IPS-NIHi7 (cell line): Measurements from ENCODE around the gene CCDC201.
"Not testable (repeated sequence)": the region's sequence is repeated elsewhere in the genome, so short reads cannot be mapped to it uniquely, and the experiment has no call there.

Experiments used
- DNase-seq: peaks from one replicate; pipeline ENCODE4 v3.0.0; 2012; ENCODE audit warnings: mixed read lengths; ENCODE audit errors: extremely low spot score

The CCDC201 gene

DNA sequence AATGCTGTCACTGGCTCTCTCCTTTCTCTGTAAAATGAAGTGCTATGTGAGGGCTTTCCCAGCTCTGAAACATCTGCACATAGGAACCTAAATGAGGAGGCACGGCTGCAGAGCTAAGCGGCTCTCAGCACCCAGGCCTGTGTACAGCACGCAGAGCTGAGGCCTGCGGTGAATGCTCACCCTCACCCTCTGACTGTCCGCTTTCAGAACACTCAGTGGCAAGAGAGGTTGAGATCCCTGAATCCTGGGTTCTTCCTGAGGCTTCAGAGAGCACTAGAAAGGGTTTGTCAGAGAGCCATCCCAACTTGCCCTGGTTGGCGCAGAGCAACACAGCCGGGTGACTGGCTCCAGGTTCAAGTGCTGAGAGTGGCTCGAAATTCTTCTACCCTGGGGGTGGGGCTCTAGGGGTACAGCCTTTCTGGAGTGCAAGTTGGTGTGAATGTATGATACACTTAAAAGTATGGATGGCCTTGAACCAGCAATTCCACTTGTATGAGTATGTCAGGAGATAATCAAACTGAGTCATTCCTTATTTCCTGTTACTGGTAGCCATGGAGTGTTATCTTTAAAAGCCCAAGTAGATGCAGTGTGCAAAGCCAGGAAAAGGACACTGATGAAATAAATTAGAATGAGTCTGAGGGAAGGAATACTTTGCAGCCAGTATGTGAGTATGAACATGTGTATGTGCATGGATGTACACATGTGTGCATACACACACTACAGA lies 1.7 kb upstream of the CCDC201 start:
- DNase-seq = no peak

DNA sequence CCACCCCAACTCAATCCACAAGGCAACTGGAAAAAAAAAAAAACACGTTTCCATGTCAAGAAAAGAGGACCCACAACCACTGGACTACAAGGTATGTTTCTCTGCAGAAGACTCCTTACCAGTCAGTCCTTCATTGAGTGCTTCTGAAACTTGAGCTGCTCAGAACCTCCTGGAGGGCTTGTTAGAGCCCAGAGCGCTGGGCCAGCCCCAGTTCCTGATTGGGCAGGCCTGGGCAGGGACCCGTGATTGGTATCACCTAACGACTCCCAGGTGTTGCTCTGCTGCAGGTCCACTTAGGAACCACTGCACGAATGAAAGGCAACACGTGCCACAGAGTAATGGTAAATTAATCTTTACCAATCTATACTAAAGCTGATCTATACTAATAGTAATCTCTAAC lies 473 bp upstream of the CCDC201 start:
- no peak for DNase-seq

DNA sequence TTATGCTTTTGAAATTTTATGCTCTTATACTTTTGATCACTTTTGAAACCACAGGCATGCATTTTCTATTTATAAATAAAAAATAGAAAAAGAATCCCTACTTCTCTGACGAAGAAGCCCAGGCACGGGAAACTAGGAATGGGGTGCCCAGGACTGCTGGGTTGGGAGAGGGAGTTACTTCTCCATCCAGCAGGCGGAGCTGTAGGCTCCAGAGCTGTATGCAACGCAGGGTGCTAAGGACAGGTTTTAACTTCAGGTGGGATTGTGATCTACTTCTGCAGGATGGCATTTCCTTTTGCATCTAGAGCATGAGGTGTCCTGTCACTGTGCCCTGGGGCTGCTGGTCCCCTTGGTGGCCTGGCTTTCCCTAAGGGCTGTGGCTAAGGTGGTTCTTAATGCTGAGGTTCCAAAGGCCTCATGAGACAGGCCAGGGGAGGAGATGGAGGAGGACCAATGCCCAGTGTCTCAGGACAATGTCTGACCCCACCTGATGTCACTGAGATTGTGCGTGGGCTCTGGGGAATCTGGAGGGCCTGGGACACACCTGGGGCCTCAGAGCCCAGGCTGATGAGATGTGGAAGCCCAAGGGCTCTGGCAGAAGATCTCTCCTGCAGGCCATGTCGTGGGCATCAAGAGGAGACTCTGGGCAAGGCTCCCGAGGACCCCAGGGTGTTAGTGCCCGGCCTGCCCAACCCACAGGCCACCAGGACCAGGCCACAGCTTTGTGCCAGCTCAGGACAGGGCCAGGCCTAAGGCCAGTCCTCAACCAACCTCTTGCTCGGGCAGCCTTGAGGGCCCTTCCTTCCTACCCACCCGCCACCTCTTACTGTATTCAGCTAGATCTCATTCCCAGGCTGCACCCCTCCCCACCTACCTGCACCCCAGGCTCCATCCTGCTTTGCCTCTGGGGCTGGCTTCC lies 507 bp downstream of the CCDC201 start:
- peak; percentile 79 for DNase-seq

DNA sequence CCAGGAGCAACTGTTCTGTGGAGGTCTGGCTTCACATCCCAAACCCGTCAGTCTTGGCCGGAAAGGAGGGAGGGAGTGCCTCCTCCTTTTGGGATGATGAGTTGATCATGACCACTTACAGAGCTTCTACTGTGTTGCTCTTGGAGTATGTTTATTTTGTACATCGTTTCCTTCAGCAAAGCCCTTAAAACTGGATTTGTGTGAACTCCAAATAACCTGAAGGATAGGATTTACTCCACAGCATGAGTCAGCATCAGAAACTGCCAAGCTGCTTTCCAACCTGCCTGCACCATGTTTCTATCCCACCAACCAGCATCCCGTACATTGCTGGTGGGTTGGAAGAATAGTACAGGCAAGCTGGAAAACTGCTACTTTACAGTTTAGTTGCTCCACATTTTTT lies 3.5 kb downstream of the CCDC201 start:
- no peak for DNase-seq

DNA sequence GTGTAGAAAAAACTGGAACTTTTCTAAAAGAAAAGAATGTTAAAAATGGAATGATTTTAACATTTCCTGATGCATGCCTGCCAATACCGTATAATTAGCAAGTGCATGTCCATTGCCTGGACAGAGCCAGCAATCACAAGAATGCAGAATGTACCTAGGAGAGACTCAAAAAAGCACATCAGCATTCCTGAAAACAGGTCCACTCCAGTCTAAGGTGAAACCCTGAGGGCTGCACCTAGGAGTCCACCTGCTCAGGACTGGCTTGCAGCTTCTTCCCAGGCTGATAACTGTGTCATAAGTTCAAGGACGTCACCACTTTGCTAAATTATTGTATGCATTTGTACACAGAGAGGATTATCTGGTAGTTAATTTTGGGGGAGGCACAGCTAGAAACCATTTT lies 5.4 kb downstream of the CCDC201 start:
- DNase-seq = no peak

DNA sequence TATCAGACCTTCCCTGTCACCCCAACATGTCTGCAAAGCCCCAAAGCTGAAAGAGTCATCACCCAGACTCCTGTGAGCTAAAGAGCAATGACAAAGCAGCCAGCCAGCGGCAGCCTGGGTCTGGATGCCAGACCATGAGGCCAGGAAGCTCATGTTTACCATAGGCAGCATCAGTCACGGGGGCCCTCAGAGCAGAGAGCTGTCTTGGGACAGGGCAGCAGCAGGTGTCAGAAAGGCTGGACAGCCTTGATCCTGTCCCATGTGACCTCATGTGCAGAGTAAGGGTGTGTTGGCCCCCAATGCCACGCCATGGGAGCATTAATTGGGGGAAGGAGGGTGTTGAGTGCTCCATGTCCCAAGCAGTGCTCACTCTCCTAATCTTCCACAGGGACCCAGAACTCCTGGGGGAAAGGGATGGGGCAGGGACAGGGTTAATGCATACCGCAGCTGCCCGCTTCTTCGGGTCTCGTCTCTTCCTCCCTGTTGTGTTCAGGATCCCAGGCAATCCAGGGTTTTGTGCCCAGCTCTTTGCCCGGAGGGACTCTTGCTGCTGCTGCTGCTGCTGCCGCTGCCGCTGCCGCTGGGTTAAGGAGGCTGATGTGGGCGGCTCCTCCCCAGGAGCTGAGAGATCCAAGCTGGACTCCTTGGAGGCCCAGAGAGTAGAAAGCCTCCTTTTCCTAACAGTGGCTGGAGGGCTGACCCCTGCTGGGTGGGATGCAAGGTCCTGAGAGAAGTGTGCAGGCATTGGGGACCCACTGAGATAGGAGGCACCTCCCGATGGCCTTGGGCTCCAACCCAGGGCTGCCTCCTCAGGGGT lies 7.1 kb downstream of the CCDC201 start:
- DNase-seq = no peak

DNA sequence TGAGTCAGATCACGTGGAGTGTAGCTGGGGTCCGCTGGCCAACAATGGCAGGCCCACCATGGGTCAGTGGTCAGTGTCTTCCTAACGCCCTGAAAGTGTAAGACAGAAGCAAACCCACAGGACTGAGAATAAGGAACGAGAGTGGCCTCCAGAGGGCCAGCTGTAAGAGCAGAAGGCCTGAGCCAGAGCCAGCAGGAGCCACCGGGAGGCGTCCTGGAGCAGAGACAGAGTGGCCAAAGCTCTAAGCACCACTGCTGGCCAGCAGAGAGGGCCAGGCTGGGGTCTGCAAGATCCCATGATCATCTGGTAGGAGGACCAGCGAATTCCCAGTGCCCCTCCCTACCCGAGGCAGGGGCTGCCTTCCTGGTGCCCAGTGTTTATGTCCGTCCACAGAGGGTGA lies 9.2 kb downstream of the CCDC201 start:
- peak; percentile 78 for DNase-seq

DNA sequence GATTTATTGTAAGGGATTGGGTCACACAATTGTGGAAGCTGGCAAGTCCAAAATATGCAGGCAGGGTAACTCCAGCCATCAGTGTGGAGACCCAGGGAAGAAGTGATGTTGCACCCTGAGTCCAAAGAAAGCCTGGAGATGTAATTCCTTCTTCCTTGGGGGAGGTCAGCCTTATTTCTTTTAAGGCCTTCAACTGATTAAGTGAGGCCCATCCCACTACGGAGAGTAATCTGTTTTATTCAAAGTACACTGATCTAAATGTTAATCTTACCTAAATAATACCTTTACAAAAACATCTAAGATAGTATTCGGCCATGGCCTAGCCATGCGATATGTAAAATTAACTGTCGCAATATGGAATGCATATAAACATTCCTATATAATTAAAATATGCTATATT lies 16.0 kb downstream of the CCDC201 start:
- DNase-seq = not testable (repeated sequence)

DNA sequence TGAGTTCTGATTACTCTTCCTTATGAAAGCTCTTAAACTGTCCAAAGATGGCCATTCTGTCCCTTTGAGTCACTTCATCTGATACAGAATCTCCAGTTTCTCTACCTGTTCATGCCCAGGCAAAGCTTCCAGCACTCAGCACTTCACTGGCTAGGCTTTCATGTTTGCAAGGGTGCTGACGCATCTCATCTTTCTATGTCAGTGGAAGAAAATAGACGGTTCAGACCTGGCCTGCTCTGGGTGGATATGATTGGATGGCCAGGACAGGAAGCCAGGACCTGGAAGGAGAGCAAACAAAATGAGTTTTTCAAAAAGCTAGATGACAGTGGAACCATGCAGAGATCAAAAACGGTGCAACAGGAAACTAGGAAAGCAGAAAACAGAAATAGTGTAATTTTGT lies 17.2 kb downstream of the CCDC201 start:
- DNase-seq = not testable (repeated sequence)

DNA sequence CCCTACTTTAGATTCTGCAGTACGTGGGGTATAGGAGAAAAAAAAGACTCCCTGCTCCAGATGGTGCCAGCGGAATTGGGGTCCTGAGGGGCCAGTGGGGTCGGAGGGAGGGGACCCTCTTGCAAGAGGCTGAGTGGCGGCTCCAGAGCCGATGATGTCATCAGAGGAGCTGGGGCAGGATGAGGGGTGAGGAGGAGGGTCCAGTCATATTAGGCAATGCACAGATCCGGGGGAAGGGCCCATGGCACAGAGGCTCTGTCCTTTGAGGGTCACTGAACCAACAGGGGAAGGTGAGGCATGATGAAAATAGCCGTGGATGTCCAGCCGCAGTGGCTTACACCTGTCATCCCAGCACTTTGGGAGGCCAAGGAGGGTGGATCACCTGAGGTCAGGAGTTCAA lies 19.4 kb downstream of the CCDC201 start:
- DNase-seq = not testable (repeated sequence)

DNA sequence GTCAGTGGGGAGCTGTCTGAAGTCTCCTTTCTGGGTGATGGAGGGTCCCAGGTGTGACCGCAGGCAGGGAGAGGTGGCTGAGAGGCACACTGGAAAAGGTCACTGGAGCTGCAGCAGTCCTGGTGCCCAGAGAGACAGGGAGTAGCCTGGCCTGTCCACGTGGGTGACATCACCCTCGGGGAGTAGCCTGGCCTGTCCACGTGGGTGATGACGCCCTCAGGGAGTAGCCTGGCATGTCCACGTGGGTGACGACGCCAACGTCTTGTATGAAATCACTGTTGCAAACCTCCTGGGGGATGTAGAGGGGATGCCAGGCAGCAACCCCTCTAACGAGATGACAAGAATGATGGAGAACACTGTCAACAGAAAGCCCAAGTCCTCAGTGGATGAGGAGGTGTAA lies 19.9 kb downstream of the CCDC201 start:
- not testable (repeated sequence) for DNase-seq

DNA sequence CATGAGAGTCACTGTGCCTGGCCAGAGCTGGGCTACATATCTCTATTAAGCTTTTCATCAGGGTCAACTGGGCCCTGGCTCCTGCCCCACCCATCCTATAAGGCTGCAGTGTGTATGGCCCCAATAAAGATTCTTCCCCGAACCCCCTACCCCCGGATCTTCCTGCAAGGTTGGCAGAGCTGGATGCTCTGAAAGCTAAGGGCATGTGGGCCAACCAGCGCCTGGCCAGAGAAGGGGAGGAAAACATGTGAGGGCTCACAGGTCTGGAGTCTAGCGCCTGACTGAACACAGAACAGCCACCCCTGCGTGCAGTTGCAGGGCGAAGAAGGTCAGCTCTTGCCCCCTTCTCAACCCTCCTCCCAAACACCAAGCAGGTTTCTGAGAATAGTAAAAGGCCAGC lies 24.1 kb downstream of the CCDC201 start:
- DNase-seq = not testable (repeated sequence)

DNA sequence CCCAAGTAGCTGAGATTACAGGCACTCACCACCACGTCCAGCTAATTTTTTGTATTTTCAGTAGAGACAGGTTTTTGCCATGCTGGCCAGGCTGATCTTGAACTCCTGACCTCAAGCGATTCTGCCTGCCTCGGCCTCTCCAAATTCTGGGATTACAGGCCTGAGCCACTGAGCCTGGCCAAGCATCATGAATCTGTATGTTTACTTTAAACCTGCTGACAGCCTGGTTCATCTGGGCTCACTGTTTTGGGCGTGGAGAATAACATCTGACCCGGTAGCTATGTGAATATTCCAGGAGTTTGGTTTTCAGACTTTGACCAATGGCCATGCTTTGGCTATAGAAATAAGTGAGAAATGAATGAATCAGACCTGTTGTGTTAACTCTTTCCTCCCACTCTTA lies 26.3 kb downstream of the CCDC201 start:
- not testable (repeated sequence) for DNase-seq

DNA sequence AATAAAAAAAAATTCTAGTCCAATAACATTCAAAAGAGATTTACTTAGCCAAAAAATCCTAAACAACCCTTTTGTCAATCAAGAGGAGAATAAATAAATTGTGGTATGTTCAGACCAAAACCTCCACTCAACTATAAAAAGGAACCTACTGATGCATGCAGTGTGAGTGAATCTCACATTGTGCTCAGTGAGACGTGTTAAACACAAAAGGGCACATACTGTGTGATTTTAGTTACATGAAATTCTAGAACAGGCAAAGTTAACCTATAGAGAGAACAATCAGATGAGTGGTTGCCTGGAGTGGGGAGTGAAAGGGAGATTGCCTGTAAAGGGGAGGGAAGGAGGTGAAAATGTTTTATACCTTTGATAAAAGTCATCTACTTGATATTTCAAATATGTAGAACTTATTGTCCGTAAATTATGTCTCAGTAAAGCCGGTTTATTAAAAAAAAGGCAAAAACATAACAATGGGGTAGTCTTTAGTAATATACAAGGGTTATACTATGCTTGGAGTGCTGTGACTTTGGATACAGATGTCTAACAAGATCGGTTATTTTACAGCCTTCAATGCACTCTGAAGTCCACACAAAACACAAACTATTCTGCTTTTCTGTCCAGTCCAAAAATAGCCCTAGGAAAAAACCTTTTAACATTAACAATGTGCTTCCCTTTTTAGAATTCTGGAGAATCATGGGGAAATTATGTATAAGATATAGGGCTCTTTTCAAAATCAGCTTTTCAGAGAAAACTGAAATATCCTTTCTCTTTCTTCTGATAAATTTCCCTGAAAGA lies 30.8 kb downstream of the CCDC201 start:
- DNase-seq = not testable (repeated sequence)

DNA sequence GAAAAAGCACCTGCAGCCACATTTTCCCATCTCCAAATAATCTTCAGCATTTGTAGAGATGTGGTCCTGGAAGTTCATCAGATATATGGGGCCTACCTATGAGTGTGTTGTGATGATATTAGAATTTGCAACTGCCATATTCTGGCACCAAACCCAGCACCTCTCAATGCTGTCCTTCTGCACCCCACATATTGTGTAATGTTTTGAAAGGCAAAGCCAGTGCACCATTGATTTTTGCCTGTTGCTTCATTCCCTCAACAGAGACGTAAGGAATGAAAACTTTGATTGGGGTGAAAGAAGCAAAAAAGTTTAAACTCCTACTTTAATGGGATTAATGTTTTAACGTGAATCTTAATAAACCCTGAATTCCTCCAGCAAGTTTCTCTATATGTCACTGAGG lies 34.0 kb downstream of the CCDC201 start:
- not testable (repeated sequence) for DNase-seq

DNA sequence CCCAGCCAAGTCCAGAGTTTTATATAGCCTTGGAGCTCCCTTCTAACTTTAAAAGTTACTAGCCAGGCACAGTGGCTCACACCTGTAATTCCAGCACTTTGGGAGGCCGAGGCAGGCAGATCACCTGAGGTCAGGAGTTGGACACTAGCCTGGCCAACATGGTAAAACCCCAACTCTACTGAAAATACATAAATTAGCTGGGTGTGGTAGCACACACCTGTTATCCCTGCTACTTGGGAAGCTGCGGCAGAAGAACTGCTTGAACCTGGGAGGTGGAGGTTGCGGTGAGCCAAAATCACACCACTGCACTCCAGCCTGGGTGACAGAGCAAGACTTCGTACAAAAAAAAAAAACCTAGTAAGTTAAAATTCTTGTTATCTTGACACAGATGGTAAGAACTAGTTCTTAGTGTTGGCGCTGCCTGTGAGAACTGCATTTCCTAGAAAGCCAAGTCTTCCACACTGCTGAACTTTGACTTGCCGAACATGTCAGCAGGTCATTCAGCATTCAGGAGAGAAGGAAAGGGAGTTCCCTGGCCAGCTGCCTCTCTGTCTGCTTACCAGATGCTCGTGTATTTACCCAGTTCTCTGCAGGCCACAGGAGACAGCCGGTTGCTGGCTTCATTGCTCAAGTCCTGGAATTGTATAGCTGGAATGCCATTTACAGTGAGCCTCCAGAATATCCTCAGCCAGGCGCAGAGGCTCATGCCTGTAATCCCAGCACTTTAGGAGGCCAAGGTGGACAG lies 40.3 kb downstream of the CCDC201 start:
- DNase-seq = not testable (repeated sequence)

DNA sequence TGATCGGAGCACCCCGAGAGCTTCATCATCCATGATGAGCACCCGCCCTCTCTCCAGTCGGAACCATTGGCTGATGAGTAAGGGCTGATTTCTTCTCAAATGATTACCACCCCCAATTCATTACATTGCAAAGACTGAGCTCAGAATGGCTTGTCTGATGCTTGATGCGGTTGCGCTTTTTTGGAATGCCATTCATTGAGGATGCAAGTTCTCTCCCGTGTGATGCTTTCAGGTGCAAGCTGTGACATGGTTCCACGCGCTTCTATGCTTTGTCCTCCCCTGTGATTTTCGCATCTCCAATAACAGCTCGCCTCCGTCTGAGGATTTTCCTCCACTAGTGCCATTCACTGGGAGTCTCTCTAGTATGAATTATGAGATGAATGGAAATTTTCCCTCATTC lies 43.0 kb downstream of the CCDC201 start:
- not testable (repeated sequence) for DNase-seq

DNA sequence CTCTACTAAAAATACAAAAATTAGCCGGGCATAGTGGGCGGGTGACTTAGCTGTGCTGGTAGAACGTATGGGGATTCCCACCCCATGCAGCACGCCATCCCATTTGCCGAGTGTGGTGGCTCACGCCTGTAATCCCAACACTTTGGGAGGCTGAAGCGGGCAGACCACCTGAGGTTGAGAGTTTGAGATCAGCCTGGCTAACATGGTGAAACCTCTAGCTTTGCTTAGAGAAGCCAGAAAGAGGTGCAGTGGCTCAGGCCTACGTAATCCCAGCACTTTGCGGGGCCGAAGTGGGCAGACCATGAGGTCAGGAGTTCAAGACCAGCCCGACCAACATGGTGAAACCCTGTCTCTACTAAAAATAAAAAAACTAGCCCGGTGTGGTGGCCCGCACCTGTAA lies 45.2 kb downstream of the CCDC201 start:
- not testable (repeated sequence) for DNase-seq

DNA sequence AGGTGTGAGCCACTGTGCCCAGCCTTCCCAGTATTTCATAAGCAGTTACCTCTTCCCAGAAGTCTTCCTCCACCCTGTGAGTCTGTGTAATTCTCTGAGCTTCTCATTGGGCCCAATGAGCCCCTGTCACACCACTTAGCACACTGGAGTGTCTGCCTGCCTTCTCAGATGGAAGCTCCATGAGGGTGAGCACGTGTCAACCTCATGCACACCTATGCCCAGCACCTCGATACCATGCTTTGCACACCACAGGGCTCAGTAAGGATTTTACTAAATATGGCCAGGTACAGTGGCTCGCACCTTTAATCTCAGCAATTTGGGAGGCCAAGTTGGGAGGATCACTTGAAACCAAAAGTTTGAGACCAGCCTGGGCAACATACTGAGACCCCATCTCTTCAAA lies 46.3 kb downstream of the CCDC201 start:
- DNase-seq = not testable (repeated sequence)

DNA sequence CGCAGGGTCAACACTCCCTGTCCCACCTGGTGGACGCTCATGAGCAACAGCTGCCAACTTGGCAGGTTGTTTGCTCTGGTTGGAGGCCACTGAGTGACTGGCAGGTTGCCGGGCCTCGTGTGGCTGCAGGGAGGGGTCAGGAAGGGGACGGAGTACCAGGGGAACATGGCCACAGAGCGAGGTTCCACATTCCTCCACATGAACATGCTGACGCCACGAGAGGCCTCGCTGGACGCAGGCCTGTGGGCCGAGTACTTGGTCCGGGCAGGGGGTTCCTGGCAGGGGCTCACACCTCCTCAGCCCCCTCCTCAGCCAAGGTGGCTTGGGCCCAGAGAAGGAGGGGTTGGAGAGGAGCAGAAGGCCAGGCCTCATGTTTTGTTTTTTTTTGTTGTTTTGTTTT lies 54.1 kb downstream of the CCDC201 start:
- DNase-seq = not testable (repeated sequence)
